Natural killer cell (primary cell): Measurements from ENCODE around the gene CLK3. TPM values are rescaled to one million over a fixed set of nuclear protein-coding genes. Genes with fewer than 3 reads are reported as not detected.
A peak's percentile ranks its signal among the peaks of the same experiment; 100 is the strongest.

ENCODE experiments used
- ATAC-seq, 3 donors: fragments of 150-1000 bp in 2 of 3; fragments of 200-7000 bp in 1 of 3; cut with Tn5 transposase; 1 replicate in 1 of 3; 2 replicates in 2 of 3; pipeline ENCODE4 v1.10.0; 2021; ENCODE audit warnings: mild to moderate bottlenecking in 2 of 3, moderate library complexity in 2 of 3
- DNase-seq, 2 donors: peaks; one replicate each; pipeline versions ENCODE4 v3.0.0 to v3.0.0-alpha.2; 2013 to 2021; ENCODE audit warnings: mixed read lengths in 1 of 2
- H3K27ac ChIP-seq: one replicate; pipeline ENCODE4 v1.5.1; 2013; ENCODE audit warnings: mild to moderate bottlenecking, low read length
- H3K27me3 ChIP-seq: one replicate; pipeline ENCODE4 v1.6.1; 2013; ENCODE audit warnings: low read length; ENCODE audit not compliant: control insufficient read depth, insufficient read depth
- H3K36me3 ChIP-seq: one replicate; pipeline ENCODE4 v1.6.1; 2013; ENCODE audit warnings: low read length; ENCODE audit not compliant: control insufficient read depth, insufficient read depth
- H3K4me1 ChIP-seq: one replicate; pipeline ENCODE4 v1.6.1; 2013; ENCODE audit warnings: low read length; ENCODE audit not compliant: control insufficient read depth, insufficient read depth
- H3K4me3 ChIP-seq: one replicate; pipeline ENCODE4 v1.5.1; 2013; ENCODE audit warnings: low read length
- H3K9me3 ChIP-seq: one replicate; pipeline ENCODE4 v1.6.1; 2013; ENCODE audit warnings: low read length; ENCODE audit not compliant: control insufficient read depth, insufficient read depth
- H3K27ac Mint-ChIP-seq, 2 donors: one replicate each; pipeline ENCODE4 v1.8.0; 2022; ENCODE audit warnings: mild to moderate bottlenecking in 2 of 2, mixed read lengths in 2 of 2, moderate library complexity in 1 of 2
- H3K27me3 Mint-ChIP-seq, 2 donors: one replicate each; pipeline ENCODE4 v1.8.0; 2022; ENCODE audit warnings: low read depth in 2 of 2, mixed read lengths in 2 of 2
- H3K36me3 Mint-ChIP-seq: one replicate; pipeline ENCODE4 v1.8.0; 2022; ENCODE audit warnings: mixed read lengths
- H3K4me1 Mint-ChIP-seq, 2 donors: one replicate each; pipeline ENCODE4 v1.8.0; 2022; ENCODE audit warnings: mixed read lengths in 2 of 2
- H3K4me3 Mint-ChIP-seq: one replicate; pipeline ENCODE4 v1.8.0; 2022; ENCODE audit warnings: mild to moderate bottlenecking, moderate library complexity, mixed read lengths
- H3K9me3 Mint-ChIP-seq, 2 donors: one replicate each; pipeline ENCODE4 v1.8.0; 2022; ENCODE audit warnings: mixed read lengths in 2 of 2
- WGBS: methylation state at CpG from one replicate; pipeline ENCODE4 v1.1.7; 2013; ENCODE audit warnings: missing lambda C conversion rate; ENCODE audit not compliant: insufficient coverage; 5-methylcytosine and 5-hydroxymethylcytosine counted together
- intact Hi-C: fragments of 100-400 bp; cut with micrococcal nuclease; formaldehyde crosslinking; loops from one replicate; pipeline ENCODE4 v1.14.2; 2022
- total RNA-seq, 4 donors: library from RNA; stranded (reverse); fragments of 120-200 nt in 1 of 4; gene quantifications; one replicate each; pipeline versions ENCODE4 v1.2.3 to v1.2.4, GENCODE V29; 2013 to 2022
- TF ChIP-seq, protein P1 (sequence below): fragments of 200-600 bp; IDR thresholded peaks from one replicate; pipeline ENCODE4 v1.8.0; 2022; ENCODE audit warnings: antibody characterized with exemption

CLK3 gene
- total RNA-seq, 3 donors from 2014 or later (not counting 1 experiment from before 2014, with no cell fraction given), result 288 to 298 (median 293) TPM

DNA sequence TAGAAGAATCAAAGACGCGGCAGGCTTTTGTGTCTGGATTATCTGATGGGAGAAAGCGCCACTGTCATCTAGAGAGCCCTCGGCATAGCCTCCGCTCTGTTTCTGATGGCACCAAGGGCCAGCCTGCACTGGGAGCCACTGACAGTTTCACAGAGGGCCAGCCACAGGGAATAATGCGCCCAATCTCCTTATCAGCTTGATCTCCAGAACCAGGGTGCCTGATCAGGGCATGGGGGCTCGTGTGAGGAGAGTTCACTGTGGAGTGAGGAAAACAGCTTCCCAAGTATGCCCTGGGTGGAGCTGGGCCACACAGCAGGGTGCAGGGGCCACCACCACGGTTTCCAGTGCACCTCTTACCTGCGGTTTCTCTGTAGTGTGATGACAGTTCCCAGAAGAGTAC lies 29.8 kb upstream of the CLK3 start:
- H3K36me3 ChIP-seq, result peaks cover 59% of the 10 kb centered on the region

DNA sequence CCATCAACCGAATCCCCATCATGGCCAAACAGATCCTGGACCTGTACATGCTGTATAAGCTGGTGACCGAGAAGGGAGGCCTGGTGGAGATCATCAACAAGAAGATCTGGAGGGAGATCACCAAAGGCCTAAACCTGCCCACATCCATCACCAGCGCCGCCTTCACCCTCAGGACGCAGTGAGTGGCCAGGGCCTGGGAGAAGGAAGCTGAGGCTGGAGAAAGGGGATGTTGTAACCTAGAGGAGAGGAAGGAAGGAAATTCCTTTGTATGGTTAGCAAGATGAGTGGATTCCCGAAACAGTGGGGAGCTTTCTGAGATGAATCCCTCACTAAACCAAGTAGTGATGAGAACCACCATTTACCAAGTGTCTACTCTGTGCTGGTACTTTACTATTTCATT lies 25.8 kb upstream of the CLK3 start:
- no peak overlapping the region for H3K4me3 ChIP-seq
- Mint-ChIP-seq H3K27ac (peak overlapping the region in 1 of 2 donors; percentile 8), H3K4me1 (no peaks in the 10 kb centered on the region), H3K4me3 (no peak overlapping the region), H3K36me3 (peaks cover 8% of the 10 kb centered on the region), H3K27me3 (no peaks in the 10 kb centered on the region), H3K9me3 (no peaks in the 10 kb centered on the region)
- no peak overlapping the region for H3K27ac ChIP-seq
- H3K36me3 ChIP-seq, result peaks cover 72% of the 10 kb centered on the region
- H3K27me3 ChIP-seq, result no peaks in the 10 kb centered on the region
- 100% methylated on average over 3 of the region's 6 CpGs for WGBS
- TF ChIP-seq, protein P1, sequence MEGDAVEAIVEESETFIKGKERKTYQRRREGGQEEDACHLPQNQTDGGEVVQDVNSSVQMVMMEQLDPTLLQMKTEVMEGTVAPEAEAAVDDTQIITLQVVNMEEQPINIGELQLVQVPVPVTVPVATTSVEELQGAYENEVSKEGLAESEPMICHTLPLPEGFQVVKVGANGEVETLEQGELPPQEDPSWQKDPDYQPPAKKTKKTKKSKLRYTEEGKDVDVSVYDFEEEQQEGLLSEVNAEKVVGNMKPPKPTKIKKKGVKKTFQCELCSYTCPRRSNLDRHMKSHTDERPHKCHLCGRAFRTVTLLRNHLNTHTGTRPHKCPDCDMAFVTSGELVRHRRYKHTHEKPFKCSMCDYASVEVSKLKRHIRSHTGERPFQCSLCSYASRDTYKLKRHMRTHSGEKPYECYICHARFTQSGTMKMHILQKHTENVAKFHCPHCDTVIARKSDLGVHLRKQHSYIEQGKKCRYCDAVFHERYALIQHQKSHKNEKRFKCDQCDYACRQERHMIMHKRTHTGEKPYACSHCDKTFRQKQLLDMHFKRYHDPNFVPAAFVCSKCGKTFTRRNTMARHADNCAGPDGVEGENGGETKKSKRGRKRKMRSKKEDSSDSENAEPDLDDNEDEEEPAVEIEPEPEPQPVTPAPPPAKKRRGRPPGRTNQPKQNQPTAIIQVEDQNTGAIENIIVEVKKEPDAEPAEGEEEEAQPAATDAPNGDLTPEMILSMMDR, result no peak
- H3K4me1 ChIP-seq, result no peaks in the 10 kb centered on the region
- no peak for DNase-seq
- no peak for ATAC-seq
- intact Hi-C loops, result no loop called here
- no peaks in the 10 kb centered on the region for H3K9me3 ChIP-seq

More for the DNA sequence above, 29.8 kb upstream of the CLK3 start:
- DNase-seq (no peak), ATAC-seq (no peak)
- peaks cover 4% of the 10 kb centered on the region in 2 donors for H3K4me1 Mint-ChIP-seq
- Histone ChIP-seq H3K27ac (no peak overlapping the region), H3K4me1 (no peaks in the 10 kb centered on the region), H3K27me3 (no peaks in the 10 kb centered on the region), H3K4me3 (no peak overlapping the region), H3K9me3 (no peaks in the 10 kb centered on the region)
- no peaks in the 10 kb centered on the region for H3K9me3 Mint-ChIP-seq
- intact Hi-C loops, result no loop called here
- peaks cover 8% of the 10 kb centered on the region for H3K36me3 Mint-ChIP-seq
- TF ChIP-seq, protein P1, result no peak
- H3K4me3 Mint-ChIP-seq, result no peak overlapping the region
- H3K27ac Mint-ChIP-seq, result no peak overlapping the region
- no peaks in the 10 kb centered on the region for H3K27me3 Mint-ChIP-seq
- 93% methylated on average over 9 of the region's 9 CpGs for WGBS

DNA sequence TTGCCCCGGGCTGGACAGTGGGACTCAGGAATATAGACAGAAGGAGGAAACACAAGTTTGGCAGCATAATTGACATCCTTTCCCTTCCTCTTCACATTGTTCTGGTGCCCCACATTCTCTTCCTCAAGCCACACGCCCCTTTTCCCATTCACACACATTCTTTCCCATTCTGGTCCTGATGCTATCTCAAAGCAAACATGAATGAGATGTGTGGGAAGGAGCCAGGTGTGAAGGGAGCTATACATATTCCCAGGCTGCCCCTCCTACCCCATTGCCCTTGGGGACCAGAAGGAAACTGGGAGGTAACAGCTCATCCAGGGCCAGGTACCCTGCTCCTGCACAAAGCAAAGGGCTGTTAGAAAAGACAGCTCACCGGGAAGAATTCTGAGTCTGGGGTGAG lies 23.4 kb upstream of the CLK3 start:
- no peaks in the 10 kb centered on the region for H3K27me3 Mint-ChIP-seq
- no peak overlapping the region for H3K27ac ChIP-seq
- H3K27me3 ChIP-seq, result no peaks in the 10 kb centered on the region
- ATAC-seq (no peak), DNase-seq (no peak)
- no peaks in the 10 kb centered on the region for H3K4me1 ChIP-seq
- TF ChIP-seq, protein P1, result no peak
- no peaks in the 10 kb centered on the region for H3K9me3 Mint-ChIP-seq
- intact Hi-C loops, result no loop called here
- no peaks in the 10 kb centered on the region for H3K4me1 Mint-ChIP-seq
- H3K4me3 Mint-ChIP-seq, result no peak overlapping the region
- H3K36me3 Mint-ChIP-seq, result peaks cover 8% of the 10 kb centered on the region
- no peak overlapping the region for H3K27ac Mint-ChIP-seq
- H3K36me3 ChIP-seq, result peaks cover 54% of the 10 kb centered on the region
- H3K4me3 ChIP-seq, result no peak overlapping the region
- H3K9me3 ChIP-seq, result no peaks in the 10 kb centered on the region
- whole genome bisulfite sequencing, result 90% methylated on average over 2 of the region's 3 CpGs

DNA sequence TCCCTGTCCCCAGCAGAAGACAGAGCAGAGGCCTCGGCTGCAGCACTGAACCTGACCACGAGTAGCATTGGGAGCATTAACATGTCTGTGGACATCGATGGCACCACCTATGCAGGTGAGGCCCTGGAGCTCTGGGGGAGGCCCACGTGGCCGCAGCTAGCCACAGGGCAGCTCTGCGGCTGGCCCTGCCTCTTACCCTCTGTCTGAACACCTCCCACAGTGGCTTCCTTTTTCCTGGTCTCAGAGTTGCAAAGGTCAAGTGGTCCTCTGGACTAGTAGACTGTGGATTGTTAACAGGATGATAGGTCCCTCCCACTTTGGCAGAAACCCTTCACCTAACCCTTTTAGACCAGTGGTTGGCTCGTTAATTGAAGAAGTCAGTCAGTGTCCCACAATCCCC lies 22.5 kb upstream of the CLK3 start:
- Histone ChIP-seq H3K27me3 (no peaks in the 10 kb centered on the region), H3K4me3 (no peak overlapping the region), H3K9me3 (no peaks in the 10 kb centered on the region), H3K4me1 (peaks cover 5% of the 10 kb centered on the region), H3K27ac (no peak overlapping the region), H3K36me3 (peaks cover 46% of the 10 kb centered on the region)
- 95% methylated on average over 7 of the region's 7 CpGs for WGBS
- DNase-seq, result no peak
- TF ChIP-seq, protein P1, result no peak
- Mint-ChIP-seq H3K4me3 (no peak overlapping the region), H3K27ac (peak overlapping the region in 1 of 2 donors; percentile 20), H3K4me1 (peaks cover 4 to 5% of the 10 kb centered on the region in 2 donors), H3K27me3 (no peaks in the 10 kb centered on the region), H3K36me3 (peaks cover 8% of the 10 kb centered on the region), H3K9me3 (no peaks in the 10 kb centered on the region)
- intact Hi-C loops, result no loop called here
- no peak for ATAC-seq
